ENCODE measurements around the gene RAI1. TPM values are rescaled to one million over a fixed set of nuclear protein-coding genes. Genes with fewer than 3 reads are reported as not detected.

Gene RAI1
- total and polyA plus RNA-seq, 2 of the 8 experiments (the other 6 are each of a cell fraction or from before 2014, with no cell fraction given): 0.39 to 1.2 TPM

DNA sequence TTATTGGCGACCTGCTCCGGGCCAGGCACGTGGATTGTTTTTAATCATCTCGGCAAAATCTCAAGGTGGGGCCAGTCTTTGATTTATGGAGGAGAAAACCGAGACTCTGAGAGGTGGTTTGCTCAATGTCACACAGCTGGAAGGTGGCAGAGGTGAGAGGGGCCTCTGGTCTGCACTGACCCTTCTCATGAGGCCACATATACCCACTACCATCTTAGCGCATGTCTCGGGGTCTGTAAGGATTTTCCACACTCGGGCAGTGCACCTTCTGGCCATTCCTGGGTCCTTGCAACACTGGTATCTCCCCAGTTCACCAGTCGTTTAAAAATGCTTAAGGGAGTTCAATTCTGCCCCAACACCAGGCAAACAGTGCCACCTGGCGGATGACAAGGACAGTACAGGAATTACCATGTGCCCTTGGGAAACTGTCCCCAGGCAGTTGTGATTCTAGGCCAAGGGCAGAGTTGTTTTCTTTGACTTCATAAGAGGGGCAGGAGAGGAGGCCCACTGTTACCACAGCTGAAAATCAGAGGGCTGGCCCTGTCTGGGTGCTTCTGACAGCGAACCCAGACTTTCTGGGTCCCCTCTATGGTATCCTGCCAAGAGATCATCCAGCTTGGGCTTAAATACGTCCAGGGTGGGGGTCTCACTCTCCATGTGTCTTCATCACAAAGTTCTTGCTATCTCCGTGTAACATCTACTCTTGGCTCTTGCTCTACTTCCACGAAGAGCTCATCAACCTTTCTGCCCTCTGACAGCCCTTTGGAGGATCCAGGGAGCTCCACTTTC, 39.4 kb upstream of the RAI1 start:
- Histone ChIP-seq H3K36me3 (ENCODE audit: control insufficient read depth in 2 of 4, insufficient read depth in 4 of 4, low read length in 3 of 4) (no peaks in the 10 kb centered on the region), H2AFZ (ENCODE audit: low read length) (0 out of 2 replicates have a peak overlapping the region, but pooled peaks have one; percentile 76), H3K14ac (ENCODE audit: insufficient read length) (no peak overlapping the region), H3K9me3 (ENCODE audit: insufficient read depth in 2 of 2, low read depth in 1 of 2, low read length in 1 of 2) (peaks cover 5 to 10% of the 10 kb centered on the region in 2 experiments; a peak in 2 of 4 replicates), H3K23me2 (ENCODE audit: low read depth, low read length) (no peaks in the 10 kb centered on the region; the same call in 1 of the 2 replicates), H3K27ac (ENCODE audit: low read depth, low read length) (no peak overlapping the region), H3K79me2 (ENCODE audit: control insufficient read depth in 1 of 2, insufficient read depth in 2 of 2, low read length in 2 of 2) (no peaks in the 10 kb centered on the region), H3K27me3 (replicated peaks in 1 of 4; ENCODE audit: control insufficient read depth in 3 of 4, extremely low read depth in 1 of 4, insufficient read depth in 3 of 4, low read length in 3 of 4) (no peaks in the 10 kb centered on the region), H2BK120ac (replicated peaks; ENCODE audit: low read depth, low read length) (no peak overlapping the region), H3K18ac (ENCODE audit: extremely low read depth, low read length) (no peak overlapping the region), H3K4me2 (ENCODE audit: insufficient read depth in 1 of 2, low read depth in 2 of 2, low read length in 2 of 2) (no peak overlapping the region), H2BK12ac (ENCODE audit: low read depth, low read length) (no peak overlapping the region), H3K4me1 (replicated peaks in 1 of 4; ENCODE audit: control insufficient read depth in 3 of 4, insufficient read depth in 4 of 4, low read length in 3 of 4) (no peaks in the 10 kb centered on the region), H3K79me1 (ENCODE audit: low read depth, low read length) (no peaks in the 10 kb centered on the region), H3K56ac (replicated peaks; ENCODE audit: insufficient read length, low read depth, low read length) (no peak overlapping the region), H4K8ac (ENCODE audit: extremely low read depth, insufficient read depth, low read length) (no peak overlapping the region), H2BK15ac (ENCODE audit: low read length) (no peak overlapping the region), H2BK20ac (ENCODE audit: low read length) (no peak overlapping the region), H2AK5ac (ENCODE audit: low read depth, low read length) (no peak overlapping the region), H4K5ac (ENCODE audit: insufficient read length, low read depth, low read length) (no peak overlapping the region), H3K23ac (ENCODE audit: insufficient read length) (no peak overlapping the region), H4K91ac (replicated peaks; ENCODE audit: insufficient read length, low read length) (no peak overlapping the region), H3K9ac (replicated peaks in 1 of 4; ENCODE audit: extremely low read depth in 1 of 4, low read depth in 3 of 4, low read length in 3 of 4) (no peak overlapping the region), H3K4ac (replicated peaks; ENCODE audit: insufficient read length, low read depth, low read length) (no peak overlapping the region), H4K20me1 (replicated peaks in 1 of 2; ENCODE audit: control insufficient read depth in 1 of 2, insufficient read depth in 2 of 2, low read length in 2 of 2) (no peaks in the 10 kb centered on the region), H2BK5ac (ENCODE audit: low read depth, low read length) (no peak overlapping the region), H3K4me3 (ENCODE audit: extremely low read depth in 1 of 4, insufficient read depth in 2 of 4, low read depth in 3 of 4, low read length in 4 of 4) (no peak overlapping the region)
- ChIA-PET CTCF (ENCODE audit: partially characterized antibody) (interaction anchor here (0.6 to 4.1 kb wide), 55 partner anchors 10 to 294 kb away, joined by 3 to 56 read pairs (median 4); partner anchors contain the start of genes PEMT and RASD1), POLR2A (ENCODE audit: partially characterized antibody) (interaction anchor here (1.5 to 2.2 kb wide), 2 partner anchors 53 to 146 kb away, joined by 5 to 10 read pairs; no protein-coding TSS in a partner anchor)
- FAIRE-seq: peak; percentile 100
- DNase-seq (ENCODE audit: low read depth in 1 of 2, low spot score in 2 of 2): peak; percentile 65 to 90
- 51% methylated on average over 14 of the region's 14 CpGs; no CpG with 5 or more reads in 1 of the 2 experiments for WGBS, 2 experiments (ENCODE audit: extremely low coverage in 1 of 2, insufficient coverage in 1 of 2, insufficient read length in 1 of 2, insufficient replicate concordance in 2 of 2, low coverage in 1 of 2, low lambda C conversion rate in 2 of 2, missing lambda C conversion rate in 1 of 2)
- 0 out of 4 replicates have a peak, but pooled peaks of 1 of the 2 experiments have one; percentile 39 for TF ChIP-seq SIN3A (conservative IDR thresholded peaks at IDR 0.05 in 1 of 2, IDR thresholded peaks at IDR 0.05 in 1 of 2; ENCODE audit: low read depth in 1 of 2, low read length in 2 of 2)
- TF ChIP-seq TAF1 (IDR thresholded peaks at IDR 0.05; ENCODE audit: low read depth, low read length): 0 out of 2 replicates have a peak, but pooled peaks have one; percentile 29
- TF ChIP-seq RAD21 (IDR thresholded peaks at IDR 0.05 in 1 of 2, conservative IDR thresholded peaks at IDR 0.05 in 1 of 2; ENCODE audit: low read depth in 2 of 2, low read length in 2 of 2): peak; percentile 99
- no peak for TF ChIP-seq GTF2F1 (IDR thresholded peaks at IDR 0.05; ENCODE audit: borderline replicate concordance, low read depth, low read length)
- no peak for TF ChIP-seq EGR1 (IDR thresholded peaks at IDR 0.05; ENCODE audit: borderline replicate concordance, low read depth, low read length)
- TF ChIP-seq TAF7 (optimal IDR thresholded peaks at IDR 0.05; ENCODE audit: borderline replicate concordance, low read depth, low read length): peak; percentile 36
- no peak for TF ChIP-seq GABPA (IDR thresholded peaks at IDR 0.05; ENCODE audit: borderline replicate concordance, insufficient read depth, low read length)
- TF ChIP-seq NANOG (IDR thresholded peaks at IDR 0.05; ENCODE audit: insufficient read depth, low read depth, low read length, poor library complexity, severe bottlenecking): peak; percentile 57
- no peak for TF ChIP-seq RNF2 (IDR thresholded peaks at IDR 0.05; ENCODE audit: borderline replicate concordance, low read depth, low read length, missing control alignments, poor library complexity, severe bottlenecking)
- TF ChIP-seq SRF (IDR thresholded peaks at IDR 0.05; ENCODE audit: low read depth, low read length): no peak

Data from H1 (cell line).